ENCODE data around the gene GPRC5A.

Gene GPRC5A

DNA sequence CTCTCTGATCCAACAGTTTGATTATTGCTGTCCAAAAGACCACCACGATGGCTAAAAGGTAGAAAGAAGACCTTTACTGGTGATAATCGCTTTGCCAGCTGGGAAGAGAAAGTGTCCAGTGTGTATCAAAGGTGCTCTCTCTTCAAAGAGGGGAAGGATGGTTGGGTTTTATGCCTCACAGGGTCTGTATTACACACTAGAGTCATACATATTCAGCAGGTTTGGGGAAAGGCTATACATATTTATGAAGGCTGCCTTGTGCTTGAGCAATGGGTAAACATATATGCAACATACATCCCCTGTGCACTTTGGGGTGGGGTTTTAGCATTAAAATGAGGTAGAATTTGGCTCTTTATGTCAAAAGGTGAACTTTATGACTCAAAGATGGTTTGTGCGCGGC, 42.4 kb downstream of the GPRC5A start:
- H3K4me1 Mint-ChIP-seq (ENCODE audit: low read depth) = no peaks in the 10 kb centered on the region
- H3K4me3 Mint-ChIP-seq = no peak overlapping the region
- H3K9me3 Mint-ChIP-seq = no peaks in the 10 kb centered on the region
- H3K27ac Mint-ChIP-seq = no peak overlapping the region
- H3K27me3 Mint-ChIP-seq (ENCODE audit: low read depth) = peaks cover 6% of the 10 kb centered on the region
- H3K36me3 Mint-ChIP-seq (ENCODE audit: low read depth) = no peaks in the 10 kb centered on the region

DNA sequence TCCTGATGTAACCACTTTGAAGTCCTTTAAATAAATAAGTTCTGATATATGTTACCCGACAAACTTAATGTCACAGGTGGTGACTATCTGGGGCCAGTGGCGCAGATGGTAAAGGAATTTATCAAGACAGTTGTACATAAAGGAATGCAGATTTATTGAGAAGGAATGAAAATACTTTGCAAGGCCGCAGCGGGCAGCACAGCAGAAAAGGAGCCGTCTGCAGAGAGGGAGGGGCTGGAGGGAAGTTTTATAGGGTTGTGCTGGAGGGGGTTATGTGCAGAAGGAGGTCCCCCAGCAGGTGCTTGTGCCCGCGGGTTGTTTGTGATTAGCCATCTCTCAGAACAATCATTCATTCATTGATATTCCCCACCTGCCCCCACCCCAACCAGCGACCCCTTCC, 43.2 kb downstream of the GPRC5A start:
- Mint-ChIP-seq H3K27ac (no peak overlapping the region), H3K4me1 (ENCODE audit: low read depth) (no peaks in the 10 kb centered on the region), H3K4me3 (no peak overlapping the region), H3K36me3 (ENCODE audit: low read depth) (no peaks in the 10 kb centered on the region), H3K27me3 (ENCODE audit: low read depth) (peaks cover 6% of the 10 kb centered on the region), H3K9me3 (no peaks in the 10 kb centered on the region)

DNA sequence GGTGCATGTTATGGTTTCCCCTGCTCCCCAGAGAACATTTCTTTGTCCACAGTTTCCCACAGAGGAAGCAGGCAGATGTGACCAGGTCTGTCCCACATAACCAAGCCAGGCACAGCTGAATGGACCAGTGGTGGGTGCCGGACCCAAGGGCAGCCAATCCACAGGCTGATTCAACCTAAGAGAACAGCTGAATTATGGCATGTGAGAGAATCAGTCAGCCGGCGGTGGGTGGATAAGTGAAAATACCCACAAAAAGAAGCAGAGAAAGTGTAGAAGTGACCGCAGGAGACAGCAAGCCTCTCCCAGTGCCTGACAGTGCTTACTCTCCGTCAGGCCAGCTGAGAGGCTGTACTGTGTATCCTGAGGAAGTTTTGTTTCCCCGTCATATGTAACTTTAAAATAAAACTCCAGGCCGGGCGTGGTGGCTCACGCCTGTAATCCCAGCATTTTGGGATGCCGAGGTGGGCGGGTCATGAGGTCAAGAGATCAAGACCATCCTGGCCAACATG, 45.7 kb downstream of the GPRC5A start:
- no peak overlapping the region for H3K4me3 Mint-ChIP-seq
- H3K27me3 Mint-ChIP-seq (ENCODE audit: low read depth) = peaks cover 3% of the 10 kb centered on the region
- H3K27ac Mint-ChIP-seq = no peak overlapping the region
- H3K36me3 Mint-ChIP-seq (ENCODE audit: low read depth) = no peaks in the 10 kb centered on the region
- H3K9me3 Mint-ChIP-seq = no peaks in the 10 kb centered on the region
- H3K4me1 Mint-ChIP-seq (ENCODE audit: low read depth) = no peaks in the 10 kb centered on the region

DNA sequence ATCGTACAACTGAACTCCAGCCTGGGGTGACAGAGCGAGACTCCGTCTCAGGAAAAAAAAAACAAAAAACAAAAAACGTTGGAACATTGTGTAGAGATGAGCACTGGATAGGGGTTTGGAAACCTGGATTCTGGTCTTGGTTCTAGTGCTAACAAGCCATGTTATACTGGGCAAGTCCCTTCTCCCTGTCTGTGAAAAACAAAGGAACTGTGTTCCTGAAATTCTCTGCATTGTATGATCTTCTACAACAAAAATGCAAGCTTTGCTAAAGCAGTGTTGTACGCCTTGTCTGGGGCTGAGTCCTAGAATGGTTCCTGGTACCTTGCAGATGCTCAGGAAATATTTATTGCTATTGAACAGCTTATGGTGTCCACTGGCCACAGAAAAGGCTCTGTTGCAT, 47.2 kb downstream of the GPRC5A start:
- H3K4me1 Mint-ChIP-seq (ENCODE audit: low read depth) = no peaks in the 10 kb centered on the region
- peaks cover 3% of the 10 kb centered on the region for H3K27me3 Mint-ChIP-seq (ENCODE audit: low read depth)
- H3K9me3 Mint-ChIP-seq = no peaks in the 10 kb centered on the region
- H3K27ac Mint-ChIP-seq = no peak overlapping the region
- H3K36me3 Mint-ChIP-seq (ENCODE audit: low read depth) = no peaks in the 10 kb centered on the region
- no peak overlapping the region for H3K4me3 Mint-ChIP-seq

DNA sequence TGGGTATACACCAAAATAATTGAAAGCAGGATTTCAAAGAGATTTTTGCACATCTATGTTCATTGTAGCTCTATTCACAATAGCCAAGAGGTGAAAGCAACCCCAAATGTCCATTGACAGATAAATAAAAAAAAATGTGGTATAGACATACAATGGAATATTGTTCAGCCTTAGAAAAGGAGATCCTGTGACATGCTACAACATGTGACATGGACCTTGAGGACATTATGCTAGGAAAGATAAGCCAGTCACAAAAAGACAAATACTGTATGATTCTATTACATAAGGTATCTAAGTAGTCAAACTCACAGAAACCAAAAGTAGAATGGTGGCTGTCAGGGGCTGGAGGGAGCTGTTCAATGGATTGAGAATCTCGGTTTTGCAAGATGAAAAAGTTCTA, 48.5 kb downstream of the GPRC5A start:
- no peaks in the 10 kb centered on the region for H3K36me3 Mint-ChIP-seq (ENCODE audit: low read depth)
- H3K27me3 Mint-ChIP-seq (ENCODE audit: low read depth) = peaks cover 6% of the 10 kb centered on the region

DNA sequence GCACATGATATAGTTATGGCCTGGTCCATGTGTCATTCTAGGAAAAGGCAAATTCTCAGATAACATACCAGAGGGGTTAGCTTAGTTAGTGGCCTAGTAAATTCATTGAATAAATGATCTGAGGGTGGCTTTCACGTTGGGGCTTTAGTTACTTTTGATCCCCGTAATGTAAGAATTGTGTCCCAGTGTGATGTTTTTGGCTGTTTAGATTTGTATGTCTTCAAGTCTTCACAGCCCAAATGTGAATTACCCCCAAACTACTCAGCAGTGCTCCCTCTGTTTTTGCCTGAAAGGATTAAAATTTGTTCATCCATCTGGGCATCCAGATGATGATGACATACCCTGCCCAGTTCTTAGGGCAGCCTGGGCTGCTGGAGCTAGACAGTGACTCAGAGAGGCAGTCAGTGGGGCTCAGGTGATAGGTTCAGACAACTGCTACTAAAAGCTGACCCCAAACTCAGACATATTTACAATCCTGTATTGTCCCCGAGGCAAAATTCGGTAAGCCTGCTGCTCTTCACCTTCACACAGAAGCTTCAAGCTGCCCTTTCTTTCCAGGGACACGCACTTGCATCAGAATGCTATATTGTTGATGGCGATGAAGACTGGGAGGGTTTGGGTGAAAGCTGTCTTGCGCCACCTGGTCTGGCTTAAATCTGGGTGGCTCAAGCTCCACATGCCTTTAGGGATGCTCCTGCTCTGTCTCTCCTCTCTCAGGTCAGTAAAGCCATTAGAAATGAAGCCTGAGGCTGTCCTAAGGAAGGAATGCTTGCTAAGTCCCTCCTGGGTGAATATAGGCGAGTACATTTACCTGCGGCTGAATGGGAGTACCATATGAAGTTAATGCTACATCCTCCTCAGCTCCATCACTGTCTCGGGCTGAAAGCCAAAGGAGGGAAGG, 50.3 kb downstream of the GPRC5A start:
- Mint-ChIP-seq H3K27ac (no peak overlapping the region), H3K4me1 (ENCODE audit: low read depth) (no peaks in the 10 kb centered on the region), H3K27me3 (ENCODE audit: low read depth) (peaks cover 15% of the 10 kb centered on the region), H3K4me3 (no peak overlapping the region), H3K9me3 (no peaks in the 10 kb centered on the region), H3K36me3 (ENCODE audit: low read depth) (no peaks in the 10 kb centered on the region)

More for the DNA sequence above, 48.5 kb downstream of the GPRC5A start:
- no peaks in the 10 kb centered on the region for H3K4me1 Mint-ChIP-seq (ENCODE audit: low read depth)
- no peak overlapping the region for H3K27ac Mint-ChIP-seq
- no peak overlapping the region for H3K4me3 Mint-ChIP-seq
- no peaks in the 10 kb centered on the region for H3K9me3 Mint-ChIP-seq

DNA sequence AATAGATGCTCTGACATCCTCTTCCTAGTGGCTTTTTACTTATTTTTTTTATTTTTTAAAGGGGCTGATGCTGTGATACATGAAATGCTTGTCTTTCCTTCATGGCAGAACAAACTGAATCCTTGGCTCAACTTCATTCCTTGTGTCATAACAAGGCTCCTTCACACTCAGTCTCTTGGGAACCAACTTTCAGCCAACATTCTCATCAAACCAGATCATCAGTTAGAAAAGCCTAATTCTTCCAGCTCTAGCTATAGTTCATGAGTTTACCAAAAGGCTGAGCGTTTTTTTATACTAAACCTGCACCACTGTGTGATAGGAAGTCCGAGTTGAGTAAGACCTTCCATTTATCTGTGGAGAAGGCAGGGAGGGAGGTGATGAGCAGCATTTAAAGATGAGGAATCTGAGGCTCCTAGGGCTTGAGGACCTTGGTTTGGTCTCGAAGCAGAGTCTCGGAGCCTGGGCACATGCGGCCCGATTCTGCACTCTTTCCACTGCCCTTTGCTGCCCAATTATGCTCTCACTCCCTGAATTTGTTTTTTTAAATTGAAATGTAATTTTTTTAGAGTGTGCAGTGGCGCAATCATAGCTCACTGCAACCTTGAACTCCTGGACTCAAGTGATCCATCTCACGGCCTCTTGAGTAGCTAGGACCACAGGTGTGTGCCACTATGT, 52.4 kb downstream of the GPRC5A start:
- Mint-ChIP-seq H3K4me3 (no peak overlapping the region), H3K4me1 (ENCODE audit: low read depth) (no peaks in the 10 kb centered on the region), H3K27ac (no peak overlapping the region), H3K27me3 (ENCODE audit: low read depth) (peaks cover 11% of the 10 kb centered on the region), H3K36me3 (ENCODE audit: low read depth) (no peaks in the 10 kb centered on the region), H3K9me3 (no peaks in the 10 kb centered on the region)

DNA sequence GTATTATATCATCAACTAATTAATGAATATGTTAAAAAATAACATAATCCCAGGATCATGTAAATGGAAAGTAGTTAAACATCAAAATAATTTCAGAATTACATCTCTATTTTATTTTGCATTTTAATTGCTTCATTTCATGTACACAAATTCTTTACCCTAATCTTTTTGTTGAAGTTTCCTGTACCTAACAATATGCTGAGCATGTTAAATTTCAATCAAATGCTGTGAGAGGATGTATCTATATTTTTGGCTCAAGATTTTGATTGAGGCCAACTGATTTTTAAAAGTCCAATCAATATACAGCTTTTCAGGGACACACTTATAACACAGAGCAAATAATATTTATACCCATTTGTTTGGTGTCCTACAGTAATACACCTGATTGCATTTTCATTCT, 54.2 kb downstream of the GPRC5A start:
- Mint-ChIP-seq H3K27ac (no peak overlapping the region), H3K4me1 (ENCODE audit: low read depth) (no peaks in the 10 kb centered on the region), H3K4me3 (no peak overlapping the region), H3K36me3 (ENCODE audit: low read depth) (no peaks in the 10 kb centered on the region), H3K27me3 (ENCODE audit: low read depth) (peaks cover 11% of the 10 kb centered on the region), H3K9me3 (no peaks in the 10 kb centered on the region)

DNA sequence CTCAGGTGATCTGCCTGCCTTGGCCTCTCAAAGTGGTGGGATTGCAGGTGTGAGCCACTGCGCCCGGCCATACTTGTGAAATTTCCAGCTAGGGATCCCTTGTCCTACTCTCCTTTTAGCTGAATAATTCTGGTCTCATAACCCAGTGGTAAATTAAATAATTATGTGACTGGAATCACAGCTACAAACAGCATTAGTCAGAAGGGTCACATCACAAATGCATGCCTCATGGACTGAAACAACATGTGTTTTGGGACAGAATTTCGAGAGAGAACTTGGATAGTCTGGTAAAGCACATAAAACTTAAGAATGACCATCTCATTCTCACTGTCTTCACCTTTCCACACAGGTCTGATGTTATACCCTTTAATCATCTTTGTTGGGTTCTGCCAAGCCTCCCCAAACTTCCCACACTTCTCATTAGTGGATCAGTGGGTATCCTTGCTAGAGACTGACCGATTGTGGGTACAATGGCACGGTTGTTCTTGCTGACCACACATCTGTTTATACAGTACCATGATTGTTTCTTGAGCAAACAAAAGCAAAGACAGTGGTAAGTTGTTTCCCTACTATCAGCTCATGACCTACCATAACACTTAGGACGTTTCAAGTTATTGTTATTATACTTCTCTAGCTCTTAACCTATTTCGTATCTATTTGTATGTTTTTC, 55.5 kb downstream of the GPRC5A start:
- H3K4me1 Mint-ChIP-seq (ENCODE audit: low read depth) = no peaks in the 10 kb centered on the region
- H3K4me3 Mint-ChIP-seq = no peak overlapping the region
- no peaks in the 10 kb centered on the region for H3K9me3 Mint-ChIP-seq
- no peaks in the 10 kb centered on the region for H3K36me3 Mint-ChIP-seq (ENCODE audit: low read depth)
- H3K27ac Mint-ChIP-seq = no peak overlapping the region
- H3K27me3 Mint-ChIP-seq (ENCODE audit: low read depth) = peaks cover 11% of the 10 kb centered on the region

DNA sequence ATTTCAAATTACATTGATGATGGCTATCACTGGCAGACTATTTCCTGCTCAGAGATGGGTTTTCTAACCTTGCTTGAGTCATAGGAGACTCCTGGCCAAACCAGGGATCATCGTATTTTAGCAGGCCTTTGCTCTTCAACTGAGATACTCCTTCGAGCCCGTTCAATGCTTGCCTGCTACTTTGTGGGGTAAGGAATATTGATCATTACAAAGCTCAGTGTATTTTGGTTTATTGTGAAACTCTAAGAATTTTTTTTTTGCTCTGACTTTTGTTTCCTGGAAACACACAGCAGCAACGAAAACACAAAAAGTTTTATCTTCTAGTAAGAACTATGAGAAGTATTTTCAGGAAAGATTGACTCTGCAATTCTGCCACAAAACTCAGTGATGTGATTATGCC, 56.5 kb downstream of the GPRC5A start:
- H3K9me3 Mint-ChIP-seq = no peaks in the 10 kb centered on the region
- H3K4me1 Mint-ChIP-seq (ENCODE audit: low read depth) = no peaks in the 10 kb centered on the region
- no peak overlapping the region for H3K4me3 Mint-ChIP-seq
- no peak overlapping the region for H3K27ac Mint-ChIP-seq
- peaks cover 11% of the 10 kb centered on the region for H3K27me3 Mint-ChIP-seq (ENCODE audit: low read depth)
- no peaks in the 10 kb centered on the region for H3K36me3 Mint-ChIP-seq (ENCODE audit: low read depth)

DNA sequence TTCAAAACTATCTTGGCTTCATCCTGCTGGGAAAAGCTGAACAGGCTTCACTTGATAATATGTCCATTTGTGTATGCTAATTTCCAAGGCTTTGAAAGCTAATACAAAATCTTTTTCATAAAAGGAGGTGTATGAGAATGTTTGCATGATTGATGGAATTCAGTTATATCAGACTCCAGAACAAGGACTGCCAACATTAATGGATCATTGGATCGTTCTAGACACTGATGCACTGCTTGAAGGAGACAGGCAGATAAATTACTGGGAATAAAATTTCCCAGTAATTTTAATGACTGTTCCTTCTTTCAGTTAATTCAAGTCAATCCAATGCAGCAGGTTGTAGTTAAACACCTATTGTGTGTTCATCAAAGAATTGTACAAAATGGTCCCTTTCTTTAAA, 60.1 kb downstream of the GPRC5A start:
- H3K4me1 Mint-ChIP-seq (ENCODE audit: low read depth) = no peaks in the 10 kb centered on the region
- H3K4me3 Mint-ChIP-seq = no peak overlapping the region
- H3K27ac Mint-ChIP-seq = no peak overlapping the region
- peaks cover 4% of the 10 kb centered on the region for H3K27me3 Mint-ChIP-seq (ENCODE audit: low read depth)
- no peaks in the 10 kb centered on the region for H3K36me3 Mint-ChIP-seq (ENCODE audit: low read depth)
- H3K9me3 Mint-ChIP-seq = no peaks in the 10 kb centered on the region

DNA sequence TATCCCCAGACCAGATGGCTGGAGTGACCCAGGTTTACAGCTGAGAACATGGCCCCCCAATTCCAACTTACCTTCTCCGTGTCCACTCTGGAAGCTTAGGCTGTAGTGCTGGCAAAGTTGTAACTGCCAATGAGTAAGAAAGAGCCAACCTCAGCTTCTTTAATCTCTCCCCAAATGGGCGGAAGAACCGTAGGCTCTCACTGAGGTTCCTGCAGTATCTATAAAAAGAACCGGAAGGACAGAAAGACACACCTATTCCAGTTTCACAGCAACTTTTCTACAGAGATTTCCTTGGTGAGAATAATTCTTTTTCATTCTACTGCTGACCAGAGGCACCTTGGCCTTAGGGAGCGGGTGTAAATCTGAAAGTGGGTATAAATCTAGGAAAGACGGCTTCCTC, 60.7 kb downstream of the GPRC5A start, which contains the start of gene GPRC5D:
Gene GPRC5D (minus strand): TSS at position 135 of the 400 bp plus-strand sequence. CDS start 1,786 bp downstream, outside the sequence.
- Mint-ChIP-seq H3K4me3 (no peak within 1 kb of the TSS), H3K27ac (no peak within 1 kb of the TSS)

DNA sequence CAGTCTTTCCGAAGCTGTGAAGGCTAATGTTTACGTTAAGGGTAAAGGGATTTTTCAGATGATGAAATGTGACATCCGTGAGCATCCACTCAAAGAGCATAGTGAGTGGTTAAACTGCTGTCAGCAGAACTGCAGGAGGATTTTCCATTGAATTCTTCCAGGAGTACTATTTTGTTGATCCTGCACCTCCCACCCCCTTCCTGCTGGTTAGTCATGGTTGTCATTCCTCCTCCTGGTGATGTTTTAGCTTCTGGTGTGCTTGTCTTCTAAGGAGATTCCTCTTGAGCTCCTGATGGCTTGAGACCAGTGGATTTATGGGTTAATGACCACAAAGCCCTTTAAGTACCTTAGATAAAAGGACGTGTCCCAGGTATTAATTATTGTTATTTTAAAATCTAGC, 63.0 kb downstream of the GPRC5A start:
- Mint-ChIP-seq H3K4me1 (ENCODE audit: low read depth) (no peaks in the 10 kb centered on the region), H3K27me3 (ENCODE audit: low read depth) (peaks cover 4% of the 10 kb centered on the region), H3K27ac (no peak overlapping the region), H3K9me3 (no peaks in the 10 kb centered on the region), H3K36me3 (ENCODE audit: low read depth) (no peaks in the 10 kb centered on the region), H3K4me3 (no peak overlapping the region)

More for the DNA sequence above, 60.7 kb downstream of the GPRC5A start, which contains the start of gene GPRC5D:
- H3K36me3 Mint-ChIP-seq (ENCODE audit: low read depth) = no peaks in the 10 kb centered on the region
- H3K4me1 Mint-ChIP-seq (ENCODE audit: low read depth) = no peaks in the 10 kb centered on the region
- peaks cover 4% of the 10 kb centered on the region for H3K27me3 Mint-ChIP-seq (ENCODE audit: low read depth)
- H3K9me3 Mint-ChIP-seq = no peaks in the 10 kb centered on the region

DNA sequence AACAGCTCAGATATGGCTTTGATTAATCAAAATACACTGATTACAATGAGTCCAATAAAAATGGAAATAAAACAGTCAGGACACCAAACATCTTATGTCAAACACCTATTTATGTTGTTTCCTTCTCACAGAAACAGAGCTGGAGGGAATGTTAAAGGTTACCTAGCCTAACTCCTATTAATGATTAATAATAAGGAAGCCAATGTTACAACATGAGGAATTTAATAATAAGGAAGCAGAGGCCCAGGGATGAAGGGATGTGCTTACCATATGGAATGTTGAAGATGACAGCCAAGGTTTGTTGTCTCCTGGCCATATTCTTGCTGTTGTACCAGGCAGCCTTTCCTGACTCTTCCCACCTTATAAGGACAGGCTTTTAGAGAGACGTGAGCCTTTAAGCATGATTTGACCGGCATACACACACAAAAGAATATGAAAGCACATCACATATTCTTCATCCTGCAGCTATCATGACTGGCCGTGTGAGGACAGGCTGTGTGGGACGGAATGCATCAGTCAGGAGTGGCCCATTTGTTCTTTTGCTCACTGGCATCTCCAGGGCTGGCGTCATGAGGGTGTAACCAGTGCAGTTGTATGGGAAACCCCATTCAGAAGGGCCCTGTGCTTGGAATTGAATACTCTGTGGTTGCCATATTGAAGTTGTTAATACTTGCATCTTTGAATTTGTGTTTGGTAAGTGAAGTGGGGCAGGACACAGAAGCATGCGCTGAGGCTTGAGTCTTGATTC, 63.7 kb downstream of the GPRC5A start:
- no peak overlapping the region for H3K27ac Mint-ChIP-seq
- H3K9me3 Mint-ChIP-seq = no peaks in the 10 kb centered on the region
- H3K4me1 Mint-ChIP-seq (ENCODE audit: low read depth) = no peaks in the 10 kb centered on the region
- H3K36me3 Mint-ChIP-seq (ENCODE audit: low read depth) = no peaks in the 10 kb centered on the region
- no peak overlapping the region for H3K4me3 Mint-ChIP-seq
- H3K27me3 Mint-ChIP-seq (ENCODE audit: low read depth) = peaks cover 4% of the 10 kb centered on the region
